Measurements from ENCODE around the gene PTGR1.

DNA sequence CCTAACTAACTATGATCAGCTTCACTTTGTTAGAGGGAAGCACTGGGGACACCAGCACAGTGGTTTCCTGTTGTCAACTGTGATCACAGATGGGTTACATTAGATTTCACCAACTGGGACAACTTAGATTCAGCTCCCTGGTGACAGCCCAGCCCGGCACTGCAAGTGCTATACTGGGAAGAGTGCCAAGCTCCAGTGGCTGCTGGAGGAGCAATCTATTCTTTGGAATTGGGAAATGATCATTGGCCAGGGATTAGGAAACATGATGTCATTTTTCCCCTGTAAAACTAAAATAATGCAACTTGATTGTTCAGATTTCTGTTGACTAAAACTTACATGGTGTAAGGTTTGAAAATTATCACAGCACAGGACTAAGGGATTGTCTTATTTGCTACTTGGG lies 33.2 kb downstream of the PTGR1 start:
- TF ChIP-seq EZH2 (IDR thresholded peaks at IDR 0.05; ENCODE audit: borderline replicate concordance, low read depth, low read length, poor library complexity, severe bottlenecking) (no peak), CTCF (conservative IDR thresholded peaks at IDR 0.05; ENCODE audit: low read depth, low read length) (no peak)

All from A673 (cell line).